Mesenteric fat pad (tissue), 1 donor: ENCODE results near the gene CACNA1G. TPM values are rescaled to one million over a fixed set of nuclear protein-coding genes. Genes with fewer than 3 reads are reported as not detected.

Experiments used
- DNase-seq: peaks from one replicate; pipeline ENCODE4 v3.0.0-alpha.2; 2020; ENCODE audit warnings: low spot score
- total RNA-seq: library from RNA; stranded (reverse); fragmentation: NEBNext Ultra II Directional; extraction: Animal tissue kit (Norgen Biotek cat#: 25700); gene quantifications from one replicate; pipeline ENCODE4 v1.2.1, GENCODE V29; 2021
- donor health status: DM: yes; HTN: yes; CAD: no.

The CACNA1G gene
- total RNA-seq, 1 donor from 2014 or later: 0.58 TPM

DNA sequence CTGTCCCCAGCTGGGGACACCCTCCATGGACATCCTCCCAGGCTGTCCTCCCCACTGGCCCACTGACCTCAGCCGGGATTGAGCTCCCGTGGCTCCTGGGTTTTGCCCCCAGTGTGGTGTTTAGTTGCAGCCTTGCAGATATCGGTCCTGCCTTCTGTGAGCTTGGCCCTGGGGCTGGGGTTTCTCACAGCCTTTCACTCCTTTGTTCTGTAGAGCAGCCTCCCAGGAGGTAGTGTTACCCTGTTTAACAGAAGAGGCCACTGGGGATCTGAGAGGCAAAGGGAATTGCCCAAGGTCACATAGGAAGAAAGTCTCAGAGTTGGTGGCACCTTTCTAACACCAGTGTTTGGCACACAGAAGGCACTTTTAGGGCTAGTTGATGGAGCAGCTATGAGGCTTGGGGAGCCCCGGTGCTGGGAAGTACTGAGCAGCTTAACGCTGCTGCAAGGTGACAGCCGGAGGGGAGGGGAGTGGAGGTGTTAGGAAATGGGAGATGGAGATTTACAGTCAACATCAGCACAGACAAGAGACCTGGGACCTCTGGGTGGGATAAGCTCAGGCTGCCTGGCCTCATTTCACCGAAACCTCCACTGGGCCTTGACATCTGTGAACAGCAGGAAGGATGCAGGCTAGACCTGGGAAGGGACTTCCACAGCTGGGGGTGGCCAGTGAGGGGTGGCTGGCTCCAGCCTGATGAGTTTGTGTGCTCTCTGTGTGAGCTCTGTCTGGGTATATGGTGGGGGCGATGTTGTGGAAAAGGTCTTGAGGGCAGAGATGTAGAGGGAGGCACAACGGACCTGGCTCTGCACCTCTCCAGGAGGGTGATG, 26.1 kb downstream of the CACNA1G start:
- no peak for DNase-seq

- no peak for DNase-seq
Measured at GRCh38 chr17:50587571-50587970, 27.1 kb downstream of the CACNA1G start.

DNA sequence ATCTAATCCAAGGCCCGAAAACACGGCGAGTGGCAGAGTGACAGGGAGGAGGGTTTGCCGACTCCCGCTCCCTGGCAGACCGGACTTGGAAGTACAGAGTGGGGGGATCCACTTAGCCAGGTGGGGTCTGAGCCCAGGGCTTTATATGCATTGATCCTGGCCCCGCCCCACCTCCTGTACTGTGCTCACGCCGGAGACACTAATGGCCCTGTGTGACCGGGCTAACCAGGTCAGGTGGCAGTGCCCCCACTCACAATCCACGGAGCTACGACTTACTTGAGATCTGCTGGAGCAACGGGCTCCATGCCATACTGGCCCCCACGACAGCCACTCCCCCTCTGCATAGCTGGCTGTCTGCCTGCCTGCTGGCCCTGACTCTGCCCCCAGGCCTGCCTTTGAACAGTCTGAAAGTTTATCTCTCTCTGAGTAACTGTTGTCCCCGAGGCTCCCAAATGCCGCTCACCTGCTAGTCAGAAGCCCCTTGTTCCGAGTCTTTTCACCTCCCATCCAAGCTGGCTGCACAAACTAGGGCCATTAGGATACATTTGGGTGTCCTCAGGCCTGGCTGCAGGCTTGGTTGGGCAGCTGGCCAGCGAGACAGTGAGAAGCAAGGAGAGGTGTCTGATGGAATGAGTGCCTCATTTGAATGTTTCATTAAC, 28.0 kb downstream of the CACNA1G start:
- DNase-seq: no peak

- no peak for DNase-seq
Measured at GRCh38 chr17:50589095-50589705, 28.7 kb downstream of the CACNA1G start.

DNA sequence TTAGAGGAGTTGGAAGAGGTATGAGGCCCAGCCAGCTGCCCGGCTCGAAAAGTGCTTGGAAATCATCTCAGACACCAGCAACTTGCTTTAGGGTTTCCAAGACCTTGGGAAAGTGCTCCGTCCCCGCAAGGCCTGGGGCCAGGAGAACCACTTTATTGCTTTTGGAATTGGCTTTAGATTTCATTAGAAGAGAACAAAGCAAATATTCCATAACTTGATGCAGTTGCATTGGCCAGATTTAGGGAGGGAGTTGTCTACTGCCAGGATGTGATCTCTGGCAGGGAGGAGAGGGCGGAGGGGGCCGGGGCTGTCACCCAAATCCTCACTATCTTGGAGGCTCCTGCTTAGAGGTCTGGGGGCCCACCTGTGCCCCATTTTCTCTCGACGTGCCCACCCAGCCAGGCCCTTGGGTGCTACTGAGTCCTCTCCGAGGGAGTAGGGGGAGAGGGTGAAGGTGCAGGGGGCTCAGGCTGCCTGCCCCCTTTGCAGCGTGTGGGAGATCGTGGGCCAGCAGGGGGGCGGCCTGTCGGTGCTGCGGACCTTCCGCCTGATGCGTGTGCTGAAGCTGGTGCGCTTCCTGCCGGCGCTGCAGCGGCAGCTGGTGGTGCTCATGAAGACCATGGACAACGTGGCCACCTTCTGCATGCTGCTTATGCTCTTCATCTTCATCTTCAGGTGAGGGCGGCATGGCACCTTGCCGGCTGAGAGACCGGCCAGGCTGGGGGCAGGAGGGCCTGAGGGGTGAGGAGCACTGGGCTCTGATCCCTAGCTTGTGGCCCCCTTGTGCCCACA, 30.6 kb downstream of the CACNA1G start:
- DNase-seq: no peak

GRCh38 chr17:50593321-50593720, 32.8 kb downstream of the CACNA1G start:
- no peak for DNase-seq

DNA sequence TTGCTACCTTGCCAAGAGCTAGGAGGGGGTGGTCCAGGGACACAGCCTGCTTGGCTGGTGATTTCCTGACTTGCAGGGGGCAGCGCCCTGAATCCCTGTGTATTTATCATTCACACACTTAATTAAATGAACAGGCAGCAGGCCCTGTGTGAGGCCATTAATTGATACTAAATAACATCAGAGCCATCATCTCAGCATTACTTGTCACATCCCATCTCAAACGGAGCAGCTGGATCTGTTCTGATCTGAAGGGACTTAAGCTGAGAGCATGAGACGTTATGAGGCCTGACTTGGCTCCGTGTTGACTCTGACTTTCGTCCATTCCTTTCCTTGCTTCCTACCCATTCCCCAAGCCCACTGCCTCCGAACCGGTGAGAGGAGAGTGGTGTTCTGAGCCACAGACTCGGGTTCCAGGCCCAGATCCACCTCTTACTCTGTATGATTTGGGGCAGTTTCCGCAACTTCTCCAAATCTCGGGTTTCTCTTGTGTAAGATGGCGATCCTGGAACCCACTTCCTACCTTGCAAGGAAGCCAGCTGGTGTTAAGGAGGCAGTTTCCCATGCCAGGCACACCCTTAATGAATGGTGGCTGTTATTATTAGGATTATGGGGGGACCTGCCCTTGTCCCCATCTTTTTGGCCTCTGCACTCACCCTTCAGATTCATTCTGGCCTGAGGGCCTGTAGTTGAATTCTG, 33.8 kb downstream of the CACNA1G start:
- DNase-seq: no peak

DNA sequence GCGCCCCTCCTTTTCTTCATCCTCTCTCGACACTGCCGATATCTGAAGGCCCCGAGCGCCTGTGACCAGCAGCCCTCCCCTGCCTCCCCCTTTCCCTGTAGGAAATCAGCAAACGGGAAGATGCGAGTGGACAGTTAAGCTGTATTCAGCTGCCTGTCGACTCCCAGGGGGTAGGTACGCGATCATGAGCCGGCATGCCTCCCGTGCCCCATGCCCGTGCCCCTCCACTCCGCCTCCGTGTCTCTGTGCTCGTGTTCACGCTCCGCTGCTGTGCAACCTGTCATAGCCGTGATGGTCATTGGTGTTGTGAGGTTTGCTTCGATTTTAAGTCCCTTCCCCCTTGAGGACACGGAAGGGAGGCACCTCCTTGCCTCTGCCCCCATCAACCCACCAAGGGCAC, 34.4 kb downstream of the CACNA1G start:
- DNase-seq: no peak

DNA sequence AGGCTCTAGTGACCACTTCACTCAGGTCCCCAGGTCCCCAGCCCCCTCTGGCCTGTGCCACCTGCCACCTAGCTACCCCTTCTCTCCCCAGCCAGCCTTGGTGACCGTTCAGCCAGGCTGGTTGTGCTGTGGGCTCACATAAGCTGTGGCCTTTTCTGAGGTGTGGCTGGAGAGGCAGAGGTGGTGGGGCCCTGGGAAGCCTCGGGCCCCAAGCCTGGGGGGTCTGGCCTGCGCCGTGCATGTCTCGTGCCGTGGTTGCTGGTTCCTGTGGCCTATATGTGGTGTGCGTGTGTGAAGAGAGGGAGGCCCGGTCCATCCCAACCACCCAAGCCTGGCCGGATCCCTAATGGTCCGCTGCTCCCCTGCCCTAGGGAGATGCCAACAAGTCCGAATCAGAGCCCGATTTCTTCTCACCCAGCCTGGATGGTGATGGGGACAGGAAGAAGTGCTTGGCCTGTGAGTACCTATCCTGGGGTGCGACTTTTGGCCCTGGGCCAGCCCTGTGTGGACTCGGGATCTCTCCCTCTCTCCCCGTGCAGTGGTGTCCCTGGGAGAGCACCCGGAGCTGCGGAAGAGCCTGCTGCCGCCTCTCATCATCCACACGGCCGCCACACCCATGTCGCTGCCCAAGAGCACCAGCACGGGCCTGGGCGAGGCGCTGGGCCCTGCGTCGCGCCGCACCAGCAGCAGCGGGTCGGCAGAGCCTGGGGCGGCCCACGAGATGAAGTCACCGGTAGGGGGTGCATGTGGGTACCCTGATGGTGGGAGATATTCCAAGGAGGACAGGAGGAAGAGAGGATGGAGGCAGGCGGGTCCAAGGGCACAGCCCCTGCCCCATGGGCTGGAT, 35.9 kb downstream of the CACNA1G start:
- DNase-seq: no peak

GRCh38 chr17:50598487-50598886, 38.0 kb downstream of the CACNA1G start:
- no peak for DNase-seq

DNA sequence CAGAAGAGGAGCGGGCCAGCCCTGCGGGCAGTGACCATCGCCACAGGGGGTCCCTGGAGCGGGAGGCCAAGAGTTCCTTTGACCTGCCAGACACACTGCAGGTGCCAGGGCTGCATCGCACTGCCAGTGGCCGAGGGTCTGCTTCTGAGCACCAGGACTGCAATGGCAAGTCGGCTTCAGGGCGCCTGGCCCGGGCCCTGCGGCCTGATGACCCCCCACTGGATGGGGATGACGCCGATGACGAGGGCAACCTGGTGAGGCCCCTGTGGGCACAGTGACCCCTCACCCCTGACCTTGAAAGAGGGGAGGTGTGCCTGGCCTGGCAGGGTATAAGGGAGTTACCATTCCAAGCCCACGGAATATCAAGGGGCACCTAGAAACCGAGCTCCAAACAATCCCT, 39.1 kb downstream of the CACNA1G start:
- no peak for DNase-seq

GRCh38 chr17:50601823-50602375, 41.4 kb downstream of the CACNA1G start:
- DNase-seq: no peak

- DNase-seq: no peak
Measured at GRCh38 chr17:50602836-50603235, 42.3 kb downstream of the CACNA1G start.

DNA sequence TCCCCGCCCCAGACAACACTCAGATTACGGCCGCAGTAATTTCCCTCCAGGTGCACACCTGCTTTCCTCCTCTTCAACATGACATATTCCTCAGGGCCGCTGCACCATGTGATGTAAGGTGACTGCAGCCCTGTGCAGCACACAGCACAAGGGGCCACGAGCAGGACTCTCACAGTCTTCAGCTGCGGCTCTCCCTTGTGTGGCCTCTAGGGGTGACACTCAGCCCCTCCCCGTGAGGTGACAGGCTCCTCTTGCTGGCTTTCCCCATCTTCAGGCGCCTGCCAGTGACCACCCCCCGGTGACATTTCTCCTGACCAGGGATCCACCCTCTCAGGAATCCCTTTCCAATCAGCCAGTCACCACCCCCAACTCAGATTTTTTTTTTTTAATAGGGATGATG, 42.8 kb downstream of the CACNA1G start:
- no peak for DNase-seq

GRCh38 chr17:50604513-50604912, 44.0 kb downstream of the CACNA1G start:
- DNase-seq: no peak

DNA sequence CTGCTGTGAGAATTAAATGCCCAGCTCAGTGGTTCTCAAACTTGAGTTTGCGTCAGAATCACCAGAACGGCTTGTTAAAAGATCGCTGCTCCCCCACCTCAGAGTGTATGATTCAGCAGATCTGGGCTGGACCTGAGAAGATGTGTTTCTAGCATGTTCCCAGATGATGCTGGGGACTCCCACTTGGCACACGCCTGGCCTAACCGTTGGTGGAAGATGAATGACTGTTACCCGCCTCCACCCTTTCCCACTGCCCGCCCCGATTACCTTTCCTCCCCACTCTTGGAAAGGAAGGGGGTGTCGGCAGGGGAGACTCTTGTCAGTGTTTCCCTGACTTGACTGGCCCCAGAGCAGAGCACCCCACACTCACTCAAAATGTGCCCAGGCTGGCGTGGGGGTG, 44.9 kb downstream of the CACNA1G start:
- DNase-seq: no peak

DNA sequence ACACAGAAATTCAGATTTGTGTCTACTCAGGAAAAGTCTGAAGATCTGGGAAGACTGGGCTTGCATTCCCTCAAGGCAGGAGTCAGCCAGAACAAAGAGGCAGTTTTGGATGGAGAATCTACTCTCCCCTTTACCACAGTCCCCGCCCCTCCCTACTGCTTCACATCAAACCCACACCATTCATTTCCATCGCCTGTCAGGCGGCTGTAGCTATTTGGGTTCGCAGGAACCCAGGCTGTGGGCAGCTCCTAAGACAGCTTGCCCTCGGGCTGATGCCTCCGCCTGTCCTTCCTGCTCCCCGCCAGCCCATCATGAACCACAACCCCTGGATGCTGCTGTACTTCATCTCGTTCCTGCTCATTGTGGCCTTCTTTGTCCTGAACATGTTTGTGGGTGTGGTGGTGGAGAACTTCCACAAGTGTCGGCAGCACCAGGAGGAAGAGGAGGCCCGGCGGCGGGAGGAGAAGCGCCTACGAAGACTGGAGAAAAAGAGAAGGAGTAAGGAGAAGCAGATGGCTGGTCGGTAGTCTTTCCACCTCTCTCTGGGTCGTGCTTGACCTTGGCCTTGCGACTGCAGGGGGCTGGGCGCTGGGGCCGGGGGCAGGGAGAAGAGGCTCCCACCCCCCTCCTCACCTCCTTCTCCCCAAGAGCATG, 47.1 kb downstream of the CACNA1G start:
- no peak for DNase-seq

DNA sequence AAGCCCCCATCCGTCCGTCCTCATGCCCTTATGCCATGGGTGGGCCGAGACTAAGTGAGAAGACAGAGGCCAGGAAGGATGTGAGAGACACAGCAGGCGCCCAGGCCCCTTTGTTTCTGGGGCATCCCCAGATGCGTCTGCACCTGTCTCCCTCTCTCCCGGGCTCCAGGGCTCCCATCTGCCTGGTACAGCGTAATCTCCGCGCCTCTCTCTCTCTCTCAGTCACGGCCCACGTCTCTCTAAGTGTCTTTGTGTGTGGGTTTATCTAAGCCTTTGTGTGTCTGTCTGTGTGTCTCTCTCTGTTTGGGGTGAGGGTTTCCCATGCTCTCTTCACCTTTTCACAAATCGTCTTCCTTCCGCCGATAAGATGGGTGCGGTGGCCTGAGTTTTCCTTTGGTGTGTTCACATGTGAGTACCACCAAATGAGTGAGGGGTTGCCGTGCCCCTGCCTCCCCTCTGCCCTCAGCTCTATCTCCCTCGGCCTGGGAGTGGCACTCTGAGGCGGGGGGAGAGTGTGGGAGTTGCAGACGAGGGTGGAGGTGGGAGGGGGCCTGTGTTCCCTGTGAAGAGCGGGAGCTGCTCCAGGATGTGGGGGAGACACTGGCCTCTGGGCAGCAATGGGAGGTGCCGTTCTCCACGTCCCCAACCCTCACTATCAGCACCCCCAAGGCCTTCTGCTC, 48.3 kb downstream of the CACNA1G start:
- no peak for DNase-seq
